ENCODE data around the gene CABP4.

DNA sequence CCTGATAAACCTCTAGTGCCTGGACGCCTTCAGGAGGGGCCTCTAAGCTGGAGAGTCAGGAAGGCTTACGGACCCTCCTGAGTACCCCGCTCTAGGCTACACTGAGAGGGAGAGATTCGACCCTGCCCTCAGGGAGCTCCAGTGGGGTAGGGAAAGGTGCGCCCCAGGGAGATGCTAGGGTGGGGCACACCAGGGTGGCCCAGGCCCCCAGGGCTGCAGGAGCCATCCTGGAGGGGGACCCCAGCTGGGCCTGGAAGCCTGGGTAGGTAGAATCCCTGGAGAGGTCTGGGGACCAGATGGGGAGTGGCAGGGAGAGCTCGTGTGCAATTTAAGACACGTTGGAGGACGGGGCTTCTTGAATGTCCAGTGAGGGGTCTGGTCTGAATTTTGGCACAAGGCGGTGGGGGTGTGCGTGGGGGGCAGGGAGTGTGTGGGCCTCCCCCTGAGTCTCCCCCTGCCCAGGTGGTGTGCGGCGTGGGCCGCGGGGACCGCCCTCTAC is 35.0 kb upstream of the CABP4 start:
- TF ChIP-seq POLR2A (IDR thresholded peaks at IDR 0.05), result no peak
- TF ChIP-seq, protein P1, sequence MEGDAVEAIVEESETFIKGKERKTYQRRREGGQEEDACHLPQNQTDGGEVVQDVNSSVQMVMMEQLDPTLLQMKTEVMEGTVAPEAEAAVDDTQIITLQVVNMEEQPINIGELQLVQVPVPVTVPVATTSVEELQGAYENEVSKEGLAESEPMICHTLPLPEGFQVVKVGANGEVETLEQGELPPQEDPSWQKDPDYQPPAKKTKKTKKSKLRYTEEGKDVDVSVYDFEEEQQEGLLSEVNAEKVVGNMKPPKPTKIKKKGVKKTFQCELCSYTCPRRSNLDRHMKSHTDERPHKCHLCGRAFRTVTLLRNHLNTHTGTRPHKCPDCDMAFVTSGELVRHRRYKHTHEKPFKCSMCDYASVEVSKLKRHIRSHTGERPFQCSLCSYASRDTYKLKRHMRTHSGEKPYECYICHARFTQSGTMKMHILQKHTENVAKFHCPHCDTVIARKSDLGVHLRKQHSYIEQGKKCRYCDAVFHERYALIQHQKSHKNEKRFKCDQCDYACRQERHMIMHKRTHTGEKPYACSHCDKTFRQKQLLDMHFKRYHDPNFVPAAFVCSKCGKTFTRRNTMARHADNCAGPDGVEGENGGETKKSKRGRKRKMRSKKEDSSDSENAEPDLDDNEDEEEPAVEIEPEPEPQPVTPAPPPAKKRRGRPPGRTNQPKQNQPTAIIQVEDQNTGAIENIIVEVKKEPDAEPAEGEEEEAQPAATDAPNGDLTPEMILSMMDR (IDR thresholded peaks at IDR 0.05), result no peak

Data from uterus (tissue), 2 donors.